Natural killer cell treated with Interleukin-12 subunit alpha and Interleukin-12 subunit beta and Interleukin-15 and Interleukin-18, amount 100 ng/mL, for 72 hours (primary cell): ENCODE data around the gene AFP. TPM values are rescaled to one million over a fixed set of nuclear protein-coding genes. Genes with fewer than 3 reads are reported as not detected.
"Not testable (repeated sequence)": the region's sequence is repeated elsewhere in the genome, so short reads cannot be mapped to it uniquely, and the experiment has no call there.

Experiments used
- ATAC-seq, 2 donors: fragments of 150-1000 bp; cut with Tn5 transposase in 1 of 2; sonication (Bioruptor Pico), chemical (Tn5 transposase) in 1 of 2; 2 replicates each; pipeline ENCODE4 v1.10.0; 2021
- DNase-seq: peaks from one replicate; pipeline ENCODE4 v3.0.0; 2022; ENCODE audit warnings: low spot score
- H3K27ac Mint-ChIP-seq, 2 donors: 1 replicate in 1 of 2; 2 replicates in 1 of 2; pipeline ENCODE4 v1.8.0; 2022; ENCODE audit warnings: mixed read lengths in 2 of 2, mild to moderate bottlenecking in 1 of 2, moderate library complexity in 1 of 2
- H3K27me3 Mint-ChIP-seq, 2 donors: 1 replicate in 1 of 2; 2 replicates in 1 of 2; pipeline ENCODE4 v1.8.0; 2022; ENCODE audit warnings: mixed read lengths in 2 of 2
- H3K36me3 Mint-ChIP-seq: one replicate; pipeline ENCODE4 v1.8.0; 2022; ENCODE audit warnings: mixed read lengths
- H3K4me1 Mint-ChIP-seq, 2 donors: 1 replicate in 1 of 2; 2 replicates in 1 of 2; pipeline ENCODE4 v1.8.0; 2022; ENCODE audit warnings: low read depth in 2 of 2, mixed read lengths in 2 of 2, mild to moderate bottlenecking in 1 of 2
- H3K4me3 Mint-ChIP-seq: one replicate; pipeline ENCODE4 v1.8.0; 2022; ENCODE audit warnings: mixed read lengths
- H3K9me3 Mint-ChIP-seq: 2 replicates; pipeline ENCODE4 v1.8.0; 2022; ENCODE audit warnings: mixed read lengths
- total RNA-seq, 2 donors: library from RNA; stranded (reverse); gene quantifications; one replicate each; pipeline ENCODE4 v1.2.3, GENCODE V29; 2022

AFP gene
- not detected for total RNA-seq

DNA sequence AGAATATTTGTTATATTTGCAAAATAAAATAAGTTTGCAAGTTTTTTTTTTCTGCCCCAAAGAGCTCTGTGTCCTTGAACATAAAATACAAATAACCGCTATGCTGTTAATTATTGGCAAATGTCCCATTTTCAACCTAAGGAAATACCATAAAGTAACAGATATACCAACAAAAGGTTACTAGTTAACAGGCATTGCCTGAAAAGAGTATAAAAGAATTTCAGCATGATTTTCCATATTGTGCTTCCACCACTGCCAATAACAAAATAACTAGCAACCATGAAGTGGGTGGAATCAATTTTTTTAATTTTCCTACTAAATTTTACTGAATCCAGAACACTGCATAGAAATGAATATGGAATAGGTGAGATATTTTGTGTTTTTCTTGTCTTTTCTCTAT is at the start of gene AFP:
TSS of gene AFP (plus strand) at position 238 of the 400 bp plus-strand sequence. CDS start at position 280, 42 bp downstream.
- no peak within 1 kb of the TSS for H3K27ac Mint-ChIP-seq
- H3K4me3 Mint-ChIP-seq, result no peak within 1 kb of the TSS
- H3K4me1 Mint-ChIP-seq, result no peaks in the 10 kb centered on the region
- no peaks in the 10 kb centered on the region for H3K9me3 Mint-ChIP-seq
- no peak for ATAC-seq
- no peaks in the 10 kb centered on the region for H3K27me3 Mint-ChIP-seq
- no peak for DNase-seq
- H3K36me3 Mint-ChIP-seq, result no peaks in the 10 kb centered on the region

- H3K27ac Mint-ChIP-seq, result no peak overlapping the region
These were observed 48.5 kb upstream of the AFP start for GRCh38 chr4:73387552-73387951.

DNA sequence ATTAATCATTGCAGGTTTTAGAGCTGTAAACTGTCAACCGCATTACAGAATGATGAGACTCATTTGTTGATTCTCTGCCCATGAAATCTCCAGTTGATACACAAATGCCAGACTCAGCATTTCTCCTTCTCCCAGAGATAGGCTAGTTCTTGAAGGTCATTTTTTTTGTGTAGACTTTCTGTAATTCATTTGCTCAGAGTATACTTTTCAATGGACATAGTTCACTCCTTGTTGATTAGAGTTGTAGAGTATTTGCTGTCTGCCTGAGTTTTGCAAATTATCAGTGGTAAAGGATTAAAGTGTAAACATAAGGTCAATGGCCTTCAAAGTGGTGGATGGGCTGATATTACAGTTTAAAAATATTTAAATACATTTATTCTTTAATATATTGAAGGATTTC is 47.1 kb upstream of the AFP start:
- peaks cover 12% of the 10 kb centered on the region for H3K9me3 Mint-ChIP-seq
- H3K4me1 Mint-ChIP-seq, result no peaks in the 10 kb centered on the region
- no peak overlapping the region for H3K27ac Mint-ChIP-seq
- no peaks in the 10 kb centered on the region for H3K27me3 Mint-ChIP-seq
- DNase-seq (no peak), ATAC-seq (no peak)
- peaks cover 5% of the 10 kb centered on the region for H3K36me3 Mint-ChIP-seq
- H3K4me3 Mint-ChIP-seq, result no peak overlapping the region

More at GRCh38 chr4:73387552-73387951, 48.5 kb upstream of the AFP start:
- H3K4me1 Mint-ChIP-seq, result no peaks in the 10 kb centered on the region
- H3K36me3 Mint-ChIP-seq, result peaks cover 5% of the 10 kb centered on the region
- H3K9me3 Mint-ChIP-seq, result peaks cover 12% of the 10 kb centered on the region
- H3K4me3 Mint-ChIP-seq, result no peak overlapping the region
- DNase-seq (no peak), ATAC-seq (no peak)
- H3K27me3 Mint-ChIP-seq, result no peaks in the 10 kb centered on the region

GRCh38 chr4:73389663-73390062 is 46.4 kb upstream of the AFP start:
- H3K27ac Mint-ChIP-seq, DNase-seq, H3K4me1 Mint-ChIP-seq, ATAC-seq, H3K27me3 Mint-ChIP-seq, H3K4me3 Mint-ChIP-seq, H3K36me3 Mint-ChIP-seq: not testable (repeated sequence)
- H3K9me3 Mint-ChIP-seq, result peaks cover 12% of the 10 kb centered on the region

DNA sequence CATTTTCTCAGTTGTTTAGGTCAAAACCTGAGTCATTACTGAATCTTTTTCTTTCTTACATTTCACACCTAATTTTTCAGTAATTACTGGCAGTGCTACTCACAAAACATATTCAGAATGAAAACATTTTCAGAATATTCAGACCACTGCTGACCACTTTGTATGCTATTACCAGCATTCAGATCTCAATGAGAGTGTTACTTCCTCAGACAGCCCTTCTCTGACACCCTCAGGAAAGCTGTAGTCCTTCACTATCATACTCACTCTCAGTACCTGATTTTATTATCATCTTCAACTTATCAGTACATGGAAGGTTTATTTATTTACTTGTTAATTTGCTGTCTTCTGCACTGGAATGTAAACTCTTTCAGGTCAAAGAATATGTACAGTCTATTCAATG is 44.2 kb upstream of the AFP start:
- no peaks in the 10 kb centered on the region for H3K36me3 Mint-ChIP-seq
- no peak overlapping the region for H3K4me3 Mint-ChIP-seq
- ATAC-seq, result no peak
- H3K4me1 Mint-ChIP-seq, result no peaks in the 10 kb centered on the region
- no peak for DNase-seq
- no peaks in the 10 kb centered on the region for H3K27me3 Mint-ChIP-seq
- H3K9me3 Mint-ChIP-seq, result peaks cover 4% of the 10 kb centered on the region
- H3K27ac Mint-ChIP-seq, result no peak overlapping the region

GRCh38 chr4:73392936-73393335 is 43.1 kb upstream of the AFP start:
- Mint-ChIP-seq H3K27ac (no peak overlapping the region), H3K4me1 (no peaks in the 10 kb centered on the region), H3K27me3 (no peaks in the 10 kb centered on the region), H3K4me3 (no peak overlapping the region), H3K36me3 (no peaks in the 10 kb centered on the region), H3K9me3 (peaks cover 4% of the 10 kb centered on the region)
- DNase-seq (no peak), ATAC-seq (no peak)

GRCh38 chr4:73396304-73396703 is 39.7 kb upstream of the AFP start:
- Mint-ChIP-seq H3K27me3 (no peaks in the 10 kb centered on the region), H3K27ac (no peak overlapping the region), H3K4me3 (no peak overlapping the region), H3K4me1 (no peaks in the 10 kb centered on the region), H3K9me3 (peaks cover 2% of the 10 kb centered on the region), H3K36me3 (no peaks in the 10 kb centered on the region)
- ATAC-seq, result no peak
- DNase-seq, result no peak

- Mint-ChIP-seq H3K4me1 (no peaks in the 10 kb centered on the region), H3K27me3 (no peaks in the 10 kb centered on the region), H3K4me3 (no peak overlapping the region), H3K36me3 (no peaks in the 10 kb centered on the region), H3K9me3 (no peaks in the 10 kb centered on the region), H3K27ac (no peak overlapping the region)
- DNase-seq, result no peak
- ATAC-seq, result no peak
These were observed 38.7 kb upstream of the AFP start for GRCh38 chr4:73396993-73397972.

DNA sequence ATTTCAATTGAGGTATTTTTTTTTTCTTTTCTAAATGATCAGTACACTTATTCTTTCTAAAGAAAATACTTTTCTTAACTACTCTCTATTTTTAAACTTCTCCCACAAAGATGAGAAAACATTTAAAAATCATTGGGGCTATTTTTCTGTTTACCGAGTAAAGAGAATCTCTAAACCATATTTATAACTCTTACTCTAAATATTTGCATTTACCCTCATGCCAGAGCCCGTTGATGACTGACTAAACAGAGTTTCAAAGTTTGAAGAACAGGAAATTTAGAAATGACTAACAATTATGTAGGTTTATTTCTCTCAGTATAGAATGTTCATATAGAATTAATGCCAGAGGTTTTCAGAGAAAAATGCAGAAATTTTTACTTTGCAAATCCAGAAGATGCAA is 34.6 kb upstream of the AFP start:
- no peaks in the 10 kb centered on the region for H3K9me3 Mint-ChIP-seq
- H3K36me3 Mint-ChIP-seq, result no peaks in the 10 kb centered on the region
- H3K27me3 Mint-ChIP-seq, result no peaks in the 10 kb centered on the region
- H3K4me3 Mint-ChIP-seq, result no peak overlapping the region
- H3K4me1 Mint-ChIP-seq, result no peaks in the 10 kb centered on the region
- no peak overlapping the region for H3K27ac Mint-ChIP-seq
- ATAC-seq (no peak), DNase-seq (no peak)

GRCh38 chr4:73404042-73404441 is 32.0 kb upstream of the AFP start, which contains the start of gene ALB:
TSS of gene ALB (plus strand) at chr4:73404287. CDS start at chr4:73404328, 41 bp downstream.
- Mint-ChIP-seq H3K36me3 (no peaks in the 10 kb centered on the region), H3K4me1 (no peaks in the 10 kb centered on the region), H3K27me3 (no peaks in the 10 kb centered on the region), H3K9me3 (no peaks in the 10 kb centered on the region), H3K4me3 (no peak within 1 kb of the TSS), H3K27ac (no peak within 1 kb of the TSS)
- DNase-seq, result no peak
- ATAC-seq, result no peak

DNA sequence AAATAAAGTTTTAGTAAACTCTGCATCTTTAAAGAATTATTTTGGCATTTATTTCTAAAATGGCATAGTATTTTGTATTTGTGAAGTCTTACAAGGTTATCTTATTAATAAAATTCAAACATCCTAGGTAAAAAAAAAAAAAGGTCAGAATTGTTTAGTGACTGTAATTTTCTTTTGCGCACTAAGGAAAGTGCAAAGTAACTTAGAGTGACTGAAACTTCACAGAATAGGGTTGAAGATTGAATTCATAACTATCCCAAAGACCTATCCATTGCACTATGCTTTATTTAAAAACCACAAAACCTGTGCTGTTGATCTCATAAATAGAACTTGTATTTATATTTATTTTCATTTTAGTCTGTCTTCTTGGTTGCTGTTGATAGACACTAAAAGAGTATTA is 31.6 kb upstream of the AFP start:
- ATAC-seq (no peak), DNase-seq (no peak)
- Mint-ChIP-seq H3K27ac (no peak overlapping the region), H3K4me3 (no peak overlapping the region), H3K36me3 (no peaks in the 10 kb centered on the region), H3K4me1 (no peaks in the 10 kb centered on the region), H3K9me3 (no peaks in the 10 kb centered on the region), H3K27me3 (no peaks in the 10 kb centered on the region)

DNA sequence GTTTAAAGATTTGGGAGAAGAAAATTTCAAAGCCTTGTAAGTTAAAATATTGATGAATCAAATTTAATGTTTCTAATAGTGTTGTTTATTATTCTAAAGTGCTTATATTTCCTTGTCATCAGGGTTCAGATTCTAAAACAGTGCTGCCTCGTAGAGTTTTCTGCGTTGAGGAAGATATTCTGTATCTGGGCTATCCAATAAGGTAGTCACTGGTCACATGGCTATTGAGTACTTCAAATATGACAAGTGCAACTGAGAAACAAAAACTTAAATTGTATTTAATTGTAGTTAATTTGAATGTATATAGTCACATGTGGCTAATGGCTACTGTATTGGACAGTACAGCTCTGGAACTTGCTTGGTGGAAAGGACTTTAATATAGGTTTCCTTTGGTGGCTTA is 30.9 kb upstream of the AFP start:
- no peak for ATAC-seq
- no peak for DNase-seq
- Mint-ChIP-seq H3K9me3 (no peaks in the 10 kb centered on the region), H3K36me3 (no peaks in the 10 kb centered on the region), H3K4me3 (no peak overlapping the region), H3K27ac (no peak overlapping the region), H3K4me1 (no peaks in the 10 kb centered on the region), H3K27me3 (no peaks in the 10 kb centered on the region)

GRCh38 chr4:73406548-73406875 is 29.5 kb upstream of the AFP start:
- H3K4me1 Mint-ChIP-seq, result no peaks in the 10 kb centered on the region
- no peak overlapping the region for H3K4me3 Mint-ChIP-seq
- DNase-seq (no peak), ATAC-seq (no peak)
- no peaks in the 10 kb centered on the region for H3K27me3 Mint-ChIP-seq
- no peaks in the 10 kb centered on the region for H3K36me3 Mint-ChIP-seq
- H3K9me3 Mint-ChIP-seq, result no peaks in the 10 kb centered on the region
- H3K27ac Mint-ChIP-seq, result no peak overlapping the region

- Mint-ChIP-seq H3K27me3 (no peaks in the 10 kb centered on the region), H3K36me3 (no peaks in the 10 kb centered on the region), H3K9me3 (no peaks in the 10 kb centered on the region), H3K4me3 (no peak overlapping the region), H3K27ac (no peak overlapping the region), H3K4me1 (no peaks in the 10 kb centered on the region)
- no peak for ATAC-seq
- DNase-seq, result no peak
These were observed 28.8 kb upstream of the AFP start for GRCh38 chr4:73407227-73407673.
